H4 (cell line): ENCODE data around the gene UNC80. TPM values are rescaled to one million over a fixed set of nuclear protein-coding genes. Genes with fewer than 3 reads are reported as not detected.

ENCODE experiments used
- DNase-seq: peaks from one replicate; pipeline ENCODE4 v3.0.0-alpha.2; 2015; ENCODE audit warnings: low spot score
- total RNA-seq: library from RNA; depleted of rRNA; stranded (reverse); fragments of >200 nt; shearing (Covaris generic); gene quantifications from 2 replicates; pipeline ENCODE4 v1.2.3, GENCODE V29; 2014

UNC80 gene
- total RNA-seq, 1 experiment from 2014 or later, result not detected

- no peak for DNase-seq
These were observed 198.1 kb downstream of the UNC80 start for GRCh38 chr2:209969692-209970091.

DNA sequence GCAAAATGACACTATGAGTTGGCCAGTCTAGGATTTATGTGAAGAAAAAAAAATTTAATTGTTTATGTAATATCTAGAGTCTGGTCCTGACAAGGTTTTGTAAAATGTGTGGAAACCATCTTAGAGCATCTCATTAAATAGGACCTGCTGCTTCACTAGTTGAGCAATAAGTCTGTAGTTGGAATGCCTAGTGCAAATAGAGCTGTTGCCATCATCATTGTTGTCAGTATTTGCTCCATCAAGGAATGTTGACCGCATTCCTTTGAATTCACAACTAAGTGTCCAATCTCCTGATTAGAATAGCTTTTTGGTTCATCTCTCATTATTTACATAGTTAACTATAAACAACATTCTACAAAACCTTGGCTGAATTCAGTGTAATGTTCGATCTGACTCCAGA, 198.6 kb downstream of the UNC80 start:
- DNase-seq, result no peak

GRCh38 chr2:209970711-209971110, 199.1 kb downstream of the UNC80 start:
- DNase-seq, result no peak

GRCh38 chr2:209973328-209973727, 201.7 kb downstream of the UNC80 start:
- DNase-seq, result no peak

DNA sequence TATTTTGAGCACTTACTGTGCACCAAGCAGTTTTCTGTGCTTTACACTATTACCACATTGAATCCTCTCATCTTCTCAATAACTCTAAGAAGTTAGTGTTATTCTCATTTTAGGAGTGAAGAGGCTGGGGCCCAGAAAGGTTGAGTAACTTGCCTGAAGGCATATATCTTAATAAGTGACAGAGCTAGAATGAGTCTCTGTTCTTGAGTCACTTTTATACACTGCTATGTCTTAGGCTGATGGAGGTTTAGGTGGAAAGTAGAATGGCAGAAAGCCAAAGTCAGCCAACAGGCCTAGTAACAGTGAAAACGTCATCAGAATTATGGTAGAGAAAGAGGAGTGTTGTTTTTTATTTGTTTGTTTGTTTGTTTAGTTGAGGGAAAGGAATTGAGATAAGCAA, 202.9 kb downstream of the UNC80 start:
- no peak for DNase-seq

- DNase-seq, result no peak
These were observed 205.2 kb downstream of the UNC80 start for GRCh38 chr2:209976698-209977385.

GRCh38 chr2:209977386-209978239, 206.0 kb downstream of the UNC80 start:
- DNase-seq, result peak; percentile 11

GRCh38 chr2:209984291-209984690, 212.7 kb downstream of the UNC80 start:
- DNase-seq, result no peak

DNA sequence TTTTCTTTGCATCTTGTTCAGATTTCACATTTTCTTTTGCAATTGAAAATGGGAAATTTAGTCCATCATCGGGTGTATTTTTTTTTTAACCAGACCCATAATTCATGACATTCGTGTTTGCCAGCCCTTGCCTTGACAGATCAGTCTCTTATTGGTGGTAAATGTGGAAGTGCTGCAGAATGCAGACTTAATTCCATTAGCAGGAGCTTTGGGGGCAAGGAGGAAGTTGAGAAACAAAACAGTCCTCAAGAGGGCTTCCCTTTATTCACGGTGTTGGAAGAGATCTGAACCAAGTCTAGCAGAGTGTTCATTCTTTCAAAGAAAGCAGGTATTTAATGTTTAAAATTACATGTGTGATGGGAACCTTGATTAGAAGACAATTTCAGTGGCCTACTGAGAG, 214.2 kb downstream of the UNC80 start:
- no peak for DNase-seq

DNA sequence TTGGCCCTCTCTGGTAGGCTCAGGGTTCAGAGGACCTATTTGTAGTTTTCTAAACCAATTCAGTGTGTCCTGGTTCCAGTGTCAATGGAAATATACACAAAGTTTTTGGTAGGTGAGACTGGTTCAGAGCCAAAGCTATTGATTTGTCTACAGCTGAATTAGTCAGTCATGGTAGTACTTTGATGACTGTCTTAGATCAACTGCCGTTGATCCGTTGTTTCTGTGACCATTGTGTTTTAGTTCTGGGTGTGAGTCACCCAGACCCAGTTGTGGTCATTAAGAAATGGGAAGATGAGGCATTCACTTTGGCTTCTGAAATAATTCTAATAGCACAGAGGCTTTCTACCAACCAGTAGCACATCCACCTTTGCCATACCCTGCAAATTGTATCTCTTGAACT, 214.8 kb downstream of the UNC80 start:
- DNase-seq, result no peak

DNA sequence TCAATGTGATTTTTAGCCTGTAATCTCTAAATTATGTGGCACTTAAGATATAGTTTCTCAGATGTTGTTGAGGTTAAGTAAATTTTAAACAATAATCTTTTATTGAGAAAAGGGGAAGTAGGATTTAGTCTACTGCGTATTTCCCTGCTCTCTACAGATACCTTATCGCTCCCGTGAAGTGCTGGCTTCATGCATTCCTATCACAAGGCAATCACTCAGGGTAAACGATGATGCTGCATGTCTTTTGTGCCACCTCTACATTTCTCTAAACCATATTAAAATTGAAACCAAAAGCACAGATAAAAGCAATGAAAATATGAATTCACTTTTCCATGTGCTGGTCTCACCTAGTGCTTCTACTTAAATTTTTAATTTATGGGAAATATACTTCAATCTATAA, 216.4 kb downstream of the UNC80 start:
- no peak for DNase-seq

GRCh38 chr2:209990838-209991237, 219.2 kb downstream of the UNC80 start:
- no peak for DNase-seq

DNA sequence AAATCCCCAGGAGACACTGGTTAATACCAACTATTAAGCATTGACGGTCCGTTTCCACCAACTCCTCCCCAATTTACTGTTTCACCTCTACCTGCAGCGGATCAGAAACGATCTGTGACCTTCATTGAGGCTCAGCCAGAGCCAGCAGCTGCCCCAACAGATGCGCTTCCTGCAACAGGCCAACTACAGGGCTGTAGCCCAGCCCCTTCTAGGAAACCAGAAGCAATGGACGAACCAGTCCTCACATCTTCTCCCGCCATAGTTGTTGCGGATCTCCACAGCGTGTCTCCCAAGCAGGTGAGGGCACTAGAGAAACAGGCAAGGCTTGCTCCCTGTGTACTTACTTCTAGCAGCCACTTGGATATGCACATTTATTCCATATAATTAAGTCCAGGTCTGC, 222.3 kb downstream of the UNC80 start:
- DNase-seq, result no peak

DNA sequence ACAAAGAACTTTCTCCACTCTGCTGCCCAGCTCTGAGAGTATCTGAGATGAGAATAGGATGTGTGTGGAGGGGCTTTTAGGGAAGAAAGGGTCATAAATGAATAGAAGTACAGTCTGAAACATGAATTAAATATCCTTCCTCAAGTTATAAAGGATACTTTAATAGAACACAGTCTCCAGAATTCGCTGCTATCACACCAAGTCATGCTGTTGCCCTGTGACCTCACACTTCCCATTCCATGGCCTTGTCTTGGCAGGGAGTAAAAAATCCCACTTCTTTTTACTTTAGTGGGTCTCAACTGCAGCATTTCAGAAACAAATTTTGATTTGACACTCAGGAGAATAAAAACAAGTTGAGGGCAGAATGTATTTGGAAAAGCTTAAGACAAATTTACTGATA, 227.0 kb downstream of the UNC80 start:
- DNase-seq, result no peak

GRCh38 chr2:210000464-210001324, 229.1 kb downstream of the UNC80 start:
- no peak for DNase-seq

DNA sequence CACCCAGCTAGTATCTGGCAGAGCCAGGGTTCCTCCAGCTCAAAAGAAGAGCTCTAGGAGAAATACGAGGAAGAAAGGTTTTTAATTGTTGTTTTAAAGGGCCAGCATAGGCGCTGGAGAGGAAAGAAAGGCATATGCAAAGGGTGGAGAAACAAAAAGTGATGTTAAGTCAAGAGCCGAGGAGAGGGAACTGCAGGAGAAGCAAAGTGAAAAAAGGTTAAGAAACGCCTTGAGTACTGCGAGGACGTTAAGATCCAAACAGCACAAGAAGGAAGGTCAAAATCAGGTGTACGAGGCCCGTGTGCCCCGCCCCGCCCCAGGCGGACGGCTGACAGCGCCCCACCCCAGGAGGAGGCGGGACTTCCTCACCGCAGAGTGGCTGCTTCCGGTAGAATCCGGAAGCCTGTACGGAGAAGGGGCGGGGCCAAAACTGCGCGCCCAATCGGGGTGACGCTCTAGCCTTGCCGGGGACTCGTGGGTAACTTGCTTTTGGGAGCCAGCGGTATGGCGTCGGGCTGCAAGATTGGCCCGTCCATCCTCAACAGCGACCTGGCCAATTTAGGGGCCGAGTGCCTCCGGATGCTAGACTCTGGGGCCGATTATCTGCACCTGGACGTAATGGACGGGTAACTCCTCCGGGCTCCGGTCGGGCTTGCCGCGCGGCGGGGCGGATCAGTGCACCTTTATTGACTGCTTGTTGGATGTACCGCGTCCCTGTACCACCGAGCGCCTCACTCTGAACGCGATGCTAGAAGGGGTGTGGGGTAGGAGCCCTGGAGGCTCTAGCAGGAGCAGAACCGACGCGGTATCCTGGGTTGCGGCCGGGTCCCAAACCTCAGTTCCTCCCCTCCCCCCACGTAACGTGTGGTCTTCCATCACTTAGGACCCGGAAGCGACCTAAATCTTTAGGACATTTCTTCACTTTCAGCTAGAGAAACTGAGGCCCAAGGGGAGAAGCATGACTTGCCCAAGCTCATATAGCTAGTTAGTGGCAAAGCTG, 230.8 kb downstream of the UNC80 start, which contains the start of gene RPE:
Gene RPE, plus strand, starts transcription at position 481 of the 1,000 bp plus-strand sequence. Its CDS starts 24 bp downstream, at position 505.
- DNase-seq, result peak; percentile 91

DNA sequence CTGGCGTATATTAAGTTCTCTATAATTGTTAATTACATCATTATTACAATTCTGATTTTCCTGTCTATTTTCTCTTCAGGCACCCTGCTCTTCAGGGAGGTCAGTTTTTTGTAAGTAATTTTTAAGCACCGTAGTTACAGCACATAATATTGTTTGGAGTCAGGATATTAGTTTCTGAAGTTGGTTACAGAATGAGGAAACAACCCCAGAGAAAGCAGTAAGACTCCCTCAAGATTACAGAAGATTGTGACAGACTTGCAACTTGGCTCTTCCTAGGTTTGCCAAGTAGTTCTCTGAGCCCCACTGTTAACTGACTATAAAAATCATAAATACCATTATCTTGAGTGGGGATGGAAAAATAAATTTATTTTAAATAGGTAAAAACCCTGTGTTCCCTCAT, 231.7 kb downstream of the UNC80 start:
- DNase-seq, result no peak

GRCh38 chr2:210004881-210005280, 233.2 kb downstream of the UNC80 start:
- DNase-seq, result no peak

GRCh38 chr2:210007895-210008294, 236.3 kb downstream of the UNC80 start:
- no peak for DNase-seq

- no peak for DNase-seq
These were observed 237.5 kb downstream of the UNC80 start for GRCh38 chr2:210009126-210009525.

GRCh38 chr2:210009896-210010295, 238.3 kb downstream of the UNC80 start:
- no peak for DNase-seq
